ENCODE data around the gene BLTP3A.
A peak's percentile ranks its signal among the peaks of the same experiment; 100 is the strongest.
"Not testable (repeated sequence)": the region's sequence is repeated elsewhere in the genome, so short reads cannot be mapped to it uniquely, and the experiment has no call there.

The BLTP3A gene

GRCh38 chr6:34791701-34792604, at the start of gene BLTP3A:
TSS of gene BLTP3A (plus strand) at chr6:34792083. CDS start at chr6:34792251, 168 bp downstream.
- DNase-seq, result peak; percentile 91

- no peak for DNase-seq
Measured at GRCh38 chr6:34742094-34742493, 49.8 kb upstream of the BLTP3A start.

- no peak for DNase-seq
Measured at GRCh38 chr6:34743625-34744293, 48.1 kb upstream of the BLTP3A start.

- DNase-seq, result not testable (repeated sequence)
Measured at GRCh38 chr6:34744294-34744647, 47.6 kb upstream of the BLTP3A start.

GRCh38 chr6:34745277-34746103, 46.4 kb upstream of the BLTP3A start:
- no peak for DNase-seq

- DNase-seq, result no peak
Measured at GRCh38 chr6:34746104-34746846, 45.6 kb upstream of the BLTP3A start.

- DNase-seq, result no peak
Measured at GRCh38 chr6:34748757-34749156, 43.1 kb upstream of the BLTP3A start.

GRCh38 chr6:34756513-34756856, 35.4 kb upstream of the BLTP3A start:
- DNase-seq, result not testable (repeated sequence)

GRCh38 chr6:34757687-34758274, 34.1 kb upstream of the BLTP3A start:
- DNase-seq, result no peak

GRCh38 chr6:34760108-34760507, 31.8 kb upstream of the BLTP3A start:
- no peak for DNase-seq

- not testable (repeated sequence) for DNase-seq
Measured at GRCh38 chr6:34761681-34762080, 30.2 kb upstream of the BLTP3A start.

GRCh38 chr6:34768148-34768547, 23.7 kb upstream of the BLTP3A start:
- no peak for DNase-seq

- DNase-seq, result no peak
Measured at GRCh38 chr6:34771727-34772126, 20.2 kb upstream of the BLTP3A start.

GRCh38 chr6:34772940-34773339, 18.9 kb upstream of the BLTP3A start:
- DNase-seq, result no peak

- DNase-seq, result no peak
Measured at GRCh38 chr6:34773916-34774315, 18.0 kb upstream of the BLTP3A start.

- DNase-seq, result no peak
Measured at GRCh38 chr6:34774967-34775366, 16.9 kb upstream of the BLTP3A start.

GRCh38 chr6:34785375-34785774, 6.5 kb upstream of the BLTP3A start:
- DNase-seq, result not testable (repeated sequence)

GRCh38 chr6:34787152-34787551, 4.7 kb upstream of the BLTP3A start:
- DNase-seq, result not testable (repeated sequence)

- no peak for DNase-seq
Measured at GRCh38 chr6:34788111-34788510, 3.8 kb upstream of the BLTP3A start.

GRCh38 chr6:34791164-34791700, 651 bp upstream of the BLTP3A start:
- DNase-seq, result peak; percentile 80

GRCh38 chr6:34792605-34793500, 970 bp downstream of the BLTP3A start:
- DNase-seq, result no peak
